HG03135 (cell line): Measurements from ENCODE around the gene GATAD2A.
"Not testable (repeated sequence)": the region's sequence is repeated elsewhere in the genome, so short reads cannot be mapped to it uniquely, and the experiment has no call there.

ENCODE experiments used
- ATAC-seq: cut with Tn5 transposase; IDR thresholded peaks from one replicate; pipeline ENCODE4 v1.9.1; 2021; ENCODE audit warnings: mild to moderate bottlenecking, moderate library complexity; ENCODE audit not compliant: unreplicated experiment

The GATAD2A gene, protein sequence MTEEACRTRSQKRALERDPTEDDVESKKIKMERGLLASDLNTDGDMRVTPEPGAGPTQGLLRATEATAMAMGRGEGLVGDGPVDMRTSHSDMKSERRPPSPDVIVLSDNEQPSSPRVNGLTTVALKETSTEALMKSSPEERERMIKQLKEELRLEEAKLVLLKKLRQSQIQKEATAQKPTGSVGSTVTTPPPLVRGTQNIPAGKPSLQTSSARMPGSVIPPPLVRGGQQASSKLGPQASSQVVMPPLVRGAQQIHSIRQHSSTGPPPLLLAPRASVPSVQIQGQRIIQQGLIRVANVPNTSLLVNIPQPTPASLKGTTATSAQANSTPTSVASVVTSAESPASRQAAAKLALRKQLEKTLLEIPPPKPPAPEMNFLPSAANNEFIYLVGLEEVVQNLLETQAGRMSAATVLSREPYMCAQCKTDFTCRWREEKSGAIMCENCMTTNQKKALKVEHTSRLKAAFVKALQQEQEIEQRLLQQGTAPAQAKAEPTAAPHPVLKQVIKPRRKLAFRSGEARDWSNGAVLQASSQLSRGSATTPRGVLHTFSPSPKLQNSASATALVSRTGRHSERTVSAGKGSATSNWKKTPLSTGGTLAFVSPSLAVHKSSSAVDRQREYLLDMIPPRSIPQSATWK

DNA sequence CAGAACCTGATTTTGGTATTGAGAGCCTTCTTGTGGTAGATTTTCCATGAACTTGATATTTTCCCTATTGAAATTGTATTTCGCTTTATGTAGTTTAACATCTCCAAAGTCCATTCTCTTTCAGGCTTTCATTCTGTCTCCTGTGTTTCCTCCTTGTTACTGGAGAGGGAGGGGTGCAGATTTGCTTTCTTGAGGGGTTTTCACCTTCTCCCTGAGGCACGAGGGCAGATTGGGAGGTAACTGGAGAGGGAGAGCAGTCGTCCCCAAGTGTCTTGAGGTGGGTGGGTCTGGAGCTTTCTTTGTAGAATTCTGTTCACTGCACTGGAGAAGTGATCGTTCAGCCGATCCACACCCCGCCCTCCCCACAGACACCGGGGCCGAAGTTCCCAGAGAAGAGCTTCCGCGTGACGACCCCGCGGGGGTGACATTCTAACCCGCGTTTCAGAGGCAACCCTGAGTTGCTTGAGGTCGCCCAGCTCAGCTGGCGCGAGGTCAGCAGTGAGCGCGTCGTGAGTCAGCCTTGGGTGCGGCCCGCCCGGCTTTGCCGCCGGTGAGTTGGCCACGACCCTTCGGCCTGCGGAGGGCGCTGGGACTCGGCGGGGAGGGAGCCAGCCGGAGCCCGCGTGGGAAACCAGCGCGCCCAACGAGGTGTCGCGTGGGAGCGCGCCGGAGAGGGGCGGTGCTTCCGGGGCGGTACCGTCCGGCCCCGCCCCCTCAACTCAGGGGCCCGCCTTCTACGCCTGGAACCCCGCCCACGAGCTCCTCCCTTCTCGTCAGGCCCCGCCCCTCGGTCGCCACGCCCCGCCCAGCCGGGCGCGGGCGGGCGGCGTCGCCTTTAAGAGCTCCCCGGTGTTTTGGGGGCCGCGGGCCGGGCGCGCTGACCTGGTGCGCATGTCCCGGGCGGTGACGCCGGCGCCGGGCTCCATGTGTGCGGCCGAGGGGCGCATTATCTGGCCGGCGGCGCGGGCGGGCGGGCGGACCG lies at the start of gene GATAD2A:
Gene GATAD2A, plus strand, starts transcription at position 797 of the 982 bp plus-strand sequence. CDS start 59,671 bp downstream, outside the sequence.
- peak; percentile 71 for ATAC-seq

DNA sequence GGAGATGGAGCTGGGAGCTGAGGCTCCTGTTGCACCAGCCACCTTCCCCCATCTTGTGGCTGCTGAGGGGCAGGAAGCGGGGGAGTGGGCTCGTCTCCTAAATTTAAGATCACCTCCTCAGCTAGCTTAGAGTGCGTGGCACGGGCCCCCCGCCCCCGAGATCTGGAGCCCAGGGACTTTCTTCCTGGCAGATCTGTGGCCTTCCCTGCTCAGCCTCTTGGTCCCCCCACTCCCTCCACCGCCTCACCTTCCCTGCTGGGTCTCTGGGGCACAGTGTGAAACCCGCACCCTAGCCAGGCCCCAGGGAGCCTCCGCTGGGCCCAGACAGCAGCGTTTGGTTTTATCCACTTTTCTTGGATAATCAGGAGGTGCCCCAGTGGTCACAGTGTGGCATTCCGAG lies 49.0 kb upstream of the GATAD2A start:
- no peak for ATAC-seq

DNA sequence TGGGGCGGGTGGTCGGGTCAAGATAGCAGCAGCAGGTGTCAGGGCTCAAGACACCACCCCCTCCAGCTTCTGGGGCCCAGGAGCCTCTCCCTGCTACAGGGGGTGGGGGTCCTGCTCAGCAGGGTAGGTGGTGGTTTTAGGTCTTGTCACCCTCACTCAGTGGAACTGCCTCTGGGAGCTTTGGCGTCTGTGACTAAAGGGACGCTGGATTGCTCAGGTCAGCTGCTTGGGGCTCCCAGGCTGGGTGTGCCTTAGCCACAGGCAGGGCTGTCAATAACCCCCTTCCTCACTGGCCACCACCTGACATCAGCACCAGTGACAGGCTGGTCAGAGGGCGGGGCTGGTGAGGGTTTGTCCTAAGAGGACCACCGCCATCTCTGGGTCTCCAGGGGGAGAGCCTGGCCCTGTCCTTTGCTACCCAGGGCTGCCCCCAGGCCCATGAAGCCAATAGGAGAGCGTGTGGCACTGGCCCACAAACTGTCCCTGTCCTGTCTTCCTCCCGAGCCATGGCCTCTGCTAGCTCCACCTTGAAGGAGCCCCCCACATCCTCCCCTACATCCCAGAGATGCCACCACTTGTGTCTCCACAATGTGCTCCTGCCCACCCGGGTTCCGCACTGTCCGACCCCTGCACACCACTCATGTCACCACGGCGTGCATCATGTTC lies 48.4 kb upstream of the GATAD2A start:
- no peak for ATAC-seq

DNA sequence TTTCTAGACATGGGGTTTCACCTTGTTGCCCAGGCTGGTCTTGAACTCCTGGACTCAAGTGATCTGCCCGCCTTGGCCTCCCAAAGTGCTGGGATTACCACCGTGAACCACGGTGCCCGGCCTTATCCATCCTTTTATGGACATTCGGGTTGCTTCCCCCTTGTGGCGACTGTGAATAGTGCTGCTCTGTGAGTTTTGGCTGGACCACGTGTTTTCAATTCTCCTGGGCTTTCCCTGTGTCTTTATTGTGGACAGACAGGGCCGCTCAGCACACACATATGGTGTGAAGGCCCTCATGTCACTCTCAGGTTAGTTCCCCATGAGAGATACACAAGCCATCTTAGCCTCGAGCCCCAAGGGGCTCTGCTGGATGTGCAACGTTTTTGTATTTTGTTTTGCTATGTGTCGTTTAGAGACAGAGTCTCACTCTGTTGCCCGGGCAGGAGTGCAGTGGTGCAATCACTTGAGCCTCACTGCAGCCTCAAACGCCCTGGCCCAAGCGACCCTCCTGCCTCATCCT lies 44.3 kb upstream of the GATAD2A start:
- no peak for ATAC-seq

DNA sequence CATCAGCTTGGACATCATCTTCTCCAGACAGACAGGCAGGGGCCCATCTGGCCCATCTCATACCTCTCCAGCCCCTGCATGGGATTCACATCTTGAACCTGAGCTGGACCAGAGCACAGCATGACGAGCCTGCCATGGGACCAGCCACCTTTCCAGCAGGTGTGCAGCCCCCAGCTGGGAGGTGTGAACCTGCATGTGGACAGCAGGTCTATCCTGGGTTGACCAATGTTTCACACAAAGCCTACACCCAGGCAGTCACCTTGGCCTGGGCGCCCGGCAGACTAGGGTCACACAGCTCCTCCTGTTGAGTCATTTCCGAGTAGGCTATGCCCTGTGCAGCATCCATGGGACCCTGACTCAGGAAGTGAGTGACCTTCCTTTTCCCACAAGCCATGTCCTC lies 43.4 kb upstream of the GATAD2A start:
- no peak for ATAC-seq

DNA sequence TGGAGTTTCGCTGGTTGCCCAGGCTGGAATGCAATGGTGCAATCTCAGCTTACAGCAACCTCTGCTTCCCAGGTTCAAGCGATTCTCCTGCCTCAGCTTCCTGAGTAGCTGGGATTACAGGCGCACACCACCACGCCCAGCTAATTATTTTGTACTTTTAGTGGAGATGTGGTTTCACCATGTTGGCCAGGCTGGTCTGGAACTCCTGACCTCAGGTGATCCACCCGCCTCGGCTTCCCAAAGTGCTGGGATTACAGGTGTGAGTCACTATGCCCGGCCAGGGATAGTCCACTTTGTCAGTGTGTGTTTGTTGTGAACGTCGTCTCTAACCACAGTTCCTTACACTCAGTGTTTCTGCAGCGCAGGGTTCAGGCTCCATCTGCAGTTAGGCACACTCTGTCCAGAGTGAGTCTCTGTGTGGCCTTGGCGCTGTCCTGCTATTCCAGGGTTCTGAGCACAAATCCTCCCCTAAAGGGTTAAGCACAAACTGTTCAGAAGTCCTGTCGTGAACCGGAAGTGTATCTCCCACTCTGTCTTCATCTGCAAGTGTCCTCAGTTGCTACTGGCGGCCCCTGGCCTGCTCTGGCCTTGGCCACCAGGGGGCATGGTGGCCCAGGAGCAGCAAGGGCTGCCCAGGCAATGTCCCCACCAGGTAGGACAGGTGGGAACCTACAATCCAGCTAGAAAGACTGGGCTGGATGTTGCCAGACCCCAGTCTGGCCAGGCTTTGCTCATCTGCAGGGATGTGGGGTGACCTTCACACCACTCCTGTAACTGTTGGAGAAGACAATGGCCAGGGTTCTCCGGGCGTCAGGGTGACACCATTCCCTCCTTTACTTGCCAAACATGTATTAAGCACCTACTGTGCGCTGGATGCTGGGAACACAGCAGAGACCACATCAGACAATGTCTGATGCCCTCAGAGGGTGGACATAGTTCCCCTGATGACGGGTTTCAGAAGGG lies 38.8 kb upstream of the GATAD2A start:
- ATAC-seq: peak; percentile 65

DNA sequence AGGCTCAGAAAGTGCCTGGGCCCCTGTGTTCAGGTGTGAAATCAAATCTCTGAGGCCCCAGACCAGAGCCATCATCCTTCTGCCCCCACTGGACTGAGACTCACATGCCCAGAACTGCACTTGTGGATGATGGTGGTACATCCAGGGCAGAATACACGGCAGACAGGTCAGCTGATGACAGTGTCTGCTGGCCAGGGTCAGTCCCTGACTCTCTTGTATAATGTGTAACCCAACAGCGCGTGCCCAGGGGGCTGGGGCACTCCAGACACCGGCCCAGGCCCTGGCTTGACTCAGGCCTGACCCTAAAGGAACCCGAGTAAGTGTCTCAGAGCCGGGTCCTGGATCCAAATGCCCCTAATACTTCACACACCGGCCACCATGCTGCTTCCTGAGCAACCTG lies 37.4 kb upstream of the GATAD2A start:
- ATAC-seq: no peak

DNA sequence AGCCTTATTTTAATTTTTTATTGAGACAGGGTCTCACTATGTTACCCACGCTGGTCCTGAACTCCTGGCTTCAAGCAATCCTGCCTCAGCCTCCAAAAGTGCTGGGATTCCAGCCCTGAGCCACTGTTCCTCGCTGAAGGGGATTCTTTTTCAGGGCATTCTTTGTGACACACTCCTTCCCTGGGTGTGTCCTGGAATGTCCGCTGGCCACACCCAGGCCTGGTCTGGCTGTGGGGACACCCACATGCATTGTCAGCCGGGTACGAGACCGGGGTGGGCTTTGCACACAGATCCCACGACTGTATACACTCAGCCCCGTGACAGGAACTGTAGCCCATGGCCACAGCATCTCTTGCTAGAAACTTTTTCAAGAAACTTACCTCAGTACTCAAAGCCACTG lies 34.4 kb upstream of the GATAD2A start:
- no peak for ATAC-seq

DNA sequence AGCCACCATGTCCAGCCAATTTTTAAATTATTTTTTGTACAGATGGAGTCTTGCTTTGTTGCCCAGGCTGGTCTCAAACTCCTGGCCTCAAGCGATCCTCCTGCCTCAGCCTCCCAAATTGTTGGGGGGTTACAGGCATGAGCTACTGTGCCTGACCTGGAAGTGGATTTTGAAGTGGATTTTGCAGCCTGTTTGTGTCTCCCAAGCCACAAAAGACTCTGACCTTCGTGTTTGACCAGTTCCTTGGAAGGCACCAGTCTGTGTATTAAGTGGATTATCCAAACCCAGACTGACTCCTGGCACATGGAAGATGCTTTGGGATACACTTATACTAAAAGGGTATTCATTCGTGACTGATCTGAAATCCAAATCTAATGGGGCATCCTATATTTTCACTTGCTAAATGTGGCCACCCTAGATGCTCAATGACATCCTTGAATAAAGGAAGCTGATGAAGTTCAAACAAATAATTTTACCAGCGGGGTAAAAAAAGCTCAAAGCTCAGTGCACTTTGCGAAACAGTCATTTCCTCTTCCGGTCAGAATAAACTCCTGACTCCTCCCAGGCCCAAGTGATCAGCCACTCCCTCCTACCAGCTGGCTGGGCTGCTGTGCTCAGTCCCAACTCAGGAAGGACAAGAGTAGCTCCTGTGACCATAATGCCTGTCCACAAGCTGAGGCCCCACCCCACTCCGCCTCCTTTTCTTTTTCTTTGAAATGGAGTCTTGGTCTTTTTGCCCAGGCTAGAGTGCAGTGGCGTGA lies 32.6 kb upstream of the GATAD2A start:
- peak; percentile 85 for ATAC-seq

DNA sequence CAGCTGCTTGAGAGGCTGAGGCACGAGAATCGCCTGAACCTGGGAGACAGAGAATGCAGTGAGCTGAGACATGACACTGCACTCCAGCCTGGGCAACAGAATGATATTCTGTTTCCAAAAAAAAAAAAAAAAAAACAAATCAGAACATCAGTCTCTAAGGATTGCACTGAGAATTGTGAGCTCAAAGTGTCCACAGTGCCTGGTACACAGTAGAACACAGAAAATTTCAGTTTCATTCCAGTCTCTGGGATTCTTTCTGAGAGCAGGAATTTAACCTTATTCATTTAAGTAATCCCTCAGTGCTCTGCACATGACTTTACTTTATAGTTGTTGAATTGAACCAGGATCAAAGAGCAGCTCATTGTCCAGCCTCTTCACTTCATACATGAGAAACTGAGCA lies 25.9 kb upstream of the GATAD2A start:
- ATAC-seq: no peak

DNA sequence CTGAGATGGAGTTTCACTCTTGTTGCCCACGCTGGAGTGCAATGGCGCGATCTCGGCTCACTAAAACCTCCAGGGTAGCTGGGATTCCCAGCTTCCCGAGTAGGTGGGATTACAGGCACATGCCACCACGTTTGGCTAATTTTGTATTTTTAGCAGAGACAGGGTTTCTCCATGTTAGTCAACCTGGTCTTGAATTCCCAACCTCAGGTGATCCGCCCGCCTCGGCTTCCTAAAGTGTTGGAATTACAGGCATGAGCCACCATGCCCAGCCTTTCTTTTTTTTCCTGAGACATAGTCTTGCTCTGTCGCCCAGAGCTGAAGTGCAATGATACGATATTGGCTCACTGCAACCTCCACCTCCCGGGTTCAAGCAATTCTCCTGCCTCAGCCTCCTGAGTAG lies 25.2 kb upstream of the GATAD2A start:
- not testable (repeated sequence) for ATAC-seq

DNA sequence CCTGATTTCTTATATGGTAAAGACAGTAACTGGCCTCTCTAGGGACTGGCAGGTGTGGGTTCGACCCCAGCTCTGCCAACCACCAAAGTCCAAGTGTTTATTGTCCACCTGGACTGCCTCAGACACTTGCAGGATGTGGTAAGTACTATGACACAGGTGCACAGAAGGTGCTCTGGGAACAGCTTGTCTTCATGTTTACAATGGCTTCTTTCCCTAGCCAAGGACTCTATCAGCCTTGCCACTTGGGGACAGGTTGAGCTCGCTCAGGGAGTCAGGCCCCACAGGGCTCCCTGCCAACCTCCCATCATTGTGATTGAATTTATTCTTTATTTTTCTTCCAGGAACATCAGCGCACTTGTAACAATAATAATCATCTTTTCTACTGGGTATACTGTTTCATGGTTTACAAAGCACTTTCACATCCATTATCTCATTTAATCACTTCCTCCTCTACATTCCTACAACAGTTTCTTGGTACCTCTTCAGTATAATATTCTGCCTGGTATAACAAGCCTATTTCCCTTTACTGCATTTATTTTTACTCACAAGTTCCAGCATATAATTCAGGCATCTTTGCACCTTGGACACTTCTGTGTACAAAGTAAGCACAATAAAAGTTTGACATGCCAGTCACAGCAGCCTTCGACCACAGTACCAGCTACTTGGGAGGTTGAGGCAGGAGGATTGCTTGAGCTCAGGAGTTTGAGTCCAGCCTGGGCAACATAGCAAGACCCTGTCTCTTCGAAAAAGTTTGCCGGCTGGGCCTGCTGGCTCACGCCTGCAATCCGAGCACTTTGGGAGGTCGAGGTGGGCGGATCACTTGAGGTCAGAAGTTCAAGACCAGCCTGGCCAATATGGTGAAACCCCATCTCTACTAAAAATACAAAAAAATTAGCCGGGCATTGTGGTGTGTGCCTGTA lies 24.2 kb upstream of the GATAD2A start:
- no peak for ATAC-seq

DNA sequence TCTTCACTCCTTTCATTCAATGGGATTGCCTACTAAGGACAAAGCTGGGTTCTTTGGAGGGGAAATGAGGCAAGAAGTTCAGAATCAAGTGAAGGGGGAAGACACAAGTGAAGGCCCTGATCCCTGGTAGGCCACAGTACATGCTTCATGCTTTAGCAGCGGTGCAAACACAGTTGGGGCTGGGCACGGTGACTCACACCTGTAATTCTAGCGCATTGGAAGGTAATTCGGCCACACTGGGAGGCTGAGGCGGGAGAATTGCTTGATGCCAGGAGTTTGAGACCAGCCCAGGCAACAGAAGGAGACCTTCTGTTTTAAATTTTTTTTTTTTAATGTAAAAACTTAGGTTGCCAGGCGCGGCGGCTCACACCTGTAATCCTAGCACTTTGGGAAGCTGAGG lies 23.4 kb upstream of the GATAD2A start:
- no peak for ATAC-seq

DNA sequence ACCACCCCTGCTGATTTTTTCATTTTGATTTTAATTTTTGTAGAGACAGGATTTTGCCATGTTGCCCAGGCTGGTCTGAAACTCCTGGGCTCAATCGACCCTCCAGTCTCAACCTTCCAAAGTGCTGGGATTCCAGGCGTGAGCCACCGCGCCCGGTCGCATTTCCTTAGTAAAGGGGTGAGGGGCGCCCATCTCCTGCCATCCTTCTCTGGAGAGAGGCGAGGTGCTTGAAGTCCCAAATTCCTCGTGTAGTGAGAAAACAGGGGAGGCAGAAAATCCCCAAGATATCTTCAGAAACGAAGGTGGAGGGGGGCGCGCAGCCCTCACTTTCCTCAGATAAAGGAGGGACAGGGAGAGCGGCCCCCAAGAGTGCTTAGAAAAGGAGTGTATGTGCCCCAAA lies 21.0 kb upstream of the GATAD2A start:
- ATAC-seq: no peak

DNA sequence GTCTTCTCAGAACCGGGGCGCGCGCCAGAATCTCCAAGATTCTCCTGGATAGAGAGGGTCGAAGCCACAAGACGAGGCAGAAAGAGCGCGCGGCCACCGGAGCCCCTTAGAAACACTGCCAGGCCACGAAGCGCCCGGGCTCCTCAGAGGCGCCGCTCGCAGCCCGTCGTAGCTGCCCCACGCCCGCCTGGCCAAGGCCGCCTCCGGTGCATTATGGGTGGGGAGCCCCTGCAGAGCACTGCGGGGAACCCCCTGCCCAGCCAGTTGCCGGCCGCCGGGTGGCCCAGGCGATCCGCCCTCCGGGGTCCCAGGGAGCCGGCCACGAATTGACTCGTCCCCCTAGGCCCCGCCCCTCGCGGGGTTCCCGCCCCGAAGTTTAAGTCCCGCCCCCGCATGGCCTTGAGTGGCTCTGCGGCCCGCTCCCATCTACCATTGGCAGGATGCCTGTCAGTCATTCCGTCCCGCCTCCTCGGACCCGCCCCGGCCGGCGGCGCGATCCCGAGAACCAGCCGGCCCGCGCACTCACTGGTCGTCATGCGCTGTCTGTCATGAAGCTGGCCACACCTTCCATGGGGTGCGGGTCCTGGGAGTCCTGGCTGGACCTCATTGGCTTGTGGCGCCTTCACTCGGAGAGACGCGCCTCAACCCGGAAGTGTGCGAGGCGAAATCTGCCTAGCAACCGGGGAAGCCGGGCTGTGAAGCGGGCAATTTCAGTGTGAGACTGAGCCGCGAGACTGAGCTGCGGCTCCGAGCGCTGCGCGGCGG lies 20.2 kb upstream of the GATAD2A start:
- peak; percentile 91 for ATAC-seq

DNA sequence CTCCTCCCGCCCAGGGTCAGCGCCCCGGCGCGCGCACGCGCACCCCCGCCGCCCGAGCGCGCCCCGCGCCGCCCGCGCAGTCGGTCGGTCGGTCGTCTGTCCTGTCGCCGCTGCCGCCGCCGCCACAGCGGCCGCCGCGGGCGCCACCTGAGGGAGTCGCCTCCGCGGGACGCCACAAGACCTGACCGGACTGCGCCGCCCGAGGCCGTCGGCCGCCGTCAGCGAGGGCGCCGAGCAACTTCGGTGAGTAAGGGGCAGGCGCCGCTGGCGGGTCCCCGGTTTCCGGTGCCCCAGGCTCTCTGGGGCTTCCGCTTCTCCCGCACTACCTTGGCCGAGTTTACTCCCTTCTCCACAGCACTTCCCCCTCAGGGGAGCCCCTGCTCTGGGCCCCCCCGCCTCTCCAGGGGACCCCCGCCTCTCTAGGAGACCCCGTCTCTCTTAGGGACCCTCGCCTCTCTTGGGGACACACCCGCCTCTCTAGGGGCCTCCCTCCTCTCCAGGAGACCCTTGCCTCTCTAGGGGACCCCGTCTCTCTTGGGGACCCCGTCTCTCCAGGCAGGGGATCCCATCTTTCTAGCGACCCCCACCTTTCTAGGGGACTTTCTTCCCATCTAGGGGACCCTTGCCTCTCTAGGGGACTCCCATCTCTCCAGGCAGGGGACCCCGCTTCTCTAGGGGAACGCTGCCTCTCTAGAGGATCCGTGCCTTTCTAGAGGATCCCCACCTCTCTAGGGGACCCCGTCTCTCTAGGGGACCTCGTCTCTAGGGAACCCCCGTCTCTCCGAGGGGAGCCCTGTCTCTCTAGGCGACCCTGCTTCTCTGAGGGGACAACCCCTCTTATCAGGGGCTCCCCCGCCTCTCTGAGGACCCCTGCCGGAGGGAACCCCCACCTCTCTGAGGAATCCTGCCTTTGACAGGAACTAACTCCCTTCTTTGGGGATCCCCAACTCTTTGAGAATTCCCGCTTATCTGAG lies 19.3 kb upstream of the GATAD2A start:
- ATAC-seq: peak; percentile 34
